A549 (cell line): Measurements from ENCODE around the gene XYLT1.

ENCODE experiments used
- CEBPB ChIP-seq, 2 experiments: fragments of >200 bp in 1 of 2; sonication (Bioruptor Twin) in 1 of 2; formaldehyde crosslinking in 1 of 2; IDR thresholded peaks; 2 replicates each; pipeline ENCODE4 v1.6.1; 2012 to 2016
- CHD4 ChIP-seq: fragments of 200-600 bp; sonication (generic); IDR thresholded peaks from 2 replicates; pipeline ENCODE4 v1.6.1; 2016; ENCODE audit warnings: antibody characterized with exemption, mild to moderate bottlenecking, borderline replicate concordance
- EP300 ChIP-seq, 2 experiments: fragments of >200 bp; sonication (Bioruptor Twin); formaldehyde crosslinking; IDR thresholded peaks; 2 replicates in 1 of 2; 3 replicates in 1 of 2; pipeline ENCODE4 v1.6.1; 2016 to 2017
- GATA3 ChIP-seq: IDR thresholded peaks from 2 replicates; pipeline ENCODE4 v1.6.1; 2012; ENCODE audit warnings: borderline replicate concordance
- JUNB ChIP-seq: fragments of >200 bp; sonication (Bioruptor Twin); formaldehyde crosslinking; IDR thresholded peaks from 2 replicates; pipeline ENCODE4 v1.6.1; 2016
- MAFK ChIP-seq: fragments of 450-650 bp; IDR thresholded peaks from 2 replicates; pipeline ENCODE4 v1.6.1; 2014; ENCODE audit not compliant: partially characterized antibody
- MAZ ChIP-seq: fragments of 150-350 bp; IDR thresholded peaks from 2 replicates; pipeline ENCODE4 v1.6.1; 2014; ENCODE audit warnings: antibody characterized with exemption, low read depth, low read length, borderline replicate concordance
- POLR2A ChIP-seq: IDR thresholded peaks from 2 replicates; pipeline ENCODE4 v1.6.1; 2012; ENCODE audit warnings: mild to moderate bottlenecking, low read length
- SMC3 ChIP-seq: fragments of >200 bp; sonication (Bioruptor Twin); formaldehyde crosslinking; IDR thresholded peaks from 3 replicates; pipeline ENCODE4 v1.6.1; 2018; ENCODE audit warnings: inconsistent platforms
- SREBF2 ChIP-seq: fragments of 450-650 bp; IDR thresholded peaks from 2 replicates; pipeline ENCODE4 v1.6.1; 2014; ENCODE audit warnings: mild to moderate bottlenecking, moderate library complexity
- TF ChIP-seq, protein P1 (sequence below): fragments of 250-450 bp; sonication (Bioruptor Pico); IDR thresholded peaks from 2 replicates; pipeline ENCODE4 v1.5.0; 2021; ENCODE audit warnings: mild to moderate bottlenecking, moderate library complexity, borderline replicate concordance
- TF ChIP-seq, protein P2 (sequence below): IDR thresholded peaks from 2 replicates; pipeline ENCODE4 v1.6.1; 2012
- TF ChIP-seq, protein P3 (sequence below): fragments of >200 bp; sonication (Bioruptor Twin); formaldehyde crosslinking; IDR thresholded peaks from 3 replicates; pipeline ENCODE4 v1.5.1; 2016

DNA sequence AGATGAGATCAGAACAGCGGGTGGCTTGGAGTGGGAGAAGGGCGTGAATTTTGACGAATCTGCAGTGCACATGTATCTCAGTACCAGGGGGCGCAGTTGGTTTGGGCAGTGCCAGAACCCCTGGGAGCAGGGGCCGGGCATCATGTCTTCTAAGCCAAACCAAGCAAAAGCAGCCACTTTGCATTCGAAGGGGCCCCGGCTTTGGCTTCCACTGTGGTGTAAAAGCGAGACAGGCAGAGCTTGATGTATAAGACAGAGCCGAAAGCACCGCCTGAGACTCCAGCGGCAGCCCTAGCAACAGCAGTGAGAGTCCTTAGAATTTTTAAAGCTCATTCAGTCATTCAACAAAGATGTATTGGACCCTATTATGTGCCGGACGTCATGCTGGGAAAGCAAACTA is 3.8 kb upstream of the XYLT1 start:
- TF ChIP-seq, protein P1, sequence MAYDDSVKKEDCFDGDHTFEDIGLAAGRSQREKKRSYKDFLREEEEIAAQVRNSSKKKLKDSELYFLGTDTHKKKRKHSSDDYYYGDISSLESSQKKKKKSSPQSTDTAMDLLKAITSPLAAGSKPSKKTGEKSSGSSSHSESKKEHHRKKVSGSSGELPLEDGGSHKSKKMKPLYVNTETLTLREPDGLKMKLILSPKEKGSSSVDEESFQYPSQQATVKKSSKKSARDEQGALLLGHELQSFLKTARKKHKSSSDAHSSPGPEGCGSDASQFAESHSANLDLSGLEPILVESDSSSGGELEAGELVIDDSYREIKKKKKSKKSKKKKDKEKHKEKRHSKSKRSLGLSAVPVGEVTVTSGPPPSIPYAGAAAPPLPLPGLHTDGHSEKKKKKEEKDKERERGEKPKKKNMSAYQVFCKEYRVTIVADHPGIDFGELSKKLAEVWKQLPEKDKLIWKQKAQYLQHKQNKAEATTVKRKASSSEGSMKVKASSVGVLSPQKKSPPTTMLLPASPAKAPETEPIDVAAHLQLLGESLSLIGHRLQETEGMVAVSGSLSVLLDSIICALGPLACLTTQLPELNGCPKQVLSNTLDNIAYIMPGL (CRISPR knock-in tag): no peak
- TF ChIP-seq, protein P2, sequence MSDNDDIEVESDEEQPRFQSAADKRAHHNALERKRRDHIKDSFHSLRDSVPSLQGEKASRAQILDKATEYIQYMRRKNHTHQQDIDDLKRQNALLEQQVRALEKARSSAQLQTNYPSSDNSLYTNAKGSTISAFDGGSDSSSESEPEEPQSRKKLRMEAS: no peak
- no peak for TF ChIP-seq JUNB
- no peak for TF ChIP-seq MAFK
- no peak for TF ChIP-seq CEBPB (IDR thresholded peaks at IDR 0.05)
- no peak for TF ChIP-seq SMC3
- TF ChIP-seq SREBF2: no peak
- no peak for TF ChIP-seq GATA3
- TF ChIP-seq, protein P3, sequence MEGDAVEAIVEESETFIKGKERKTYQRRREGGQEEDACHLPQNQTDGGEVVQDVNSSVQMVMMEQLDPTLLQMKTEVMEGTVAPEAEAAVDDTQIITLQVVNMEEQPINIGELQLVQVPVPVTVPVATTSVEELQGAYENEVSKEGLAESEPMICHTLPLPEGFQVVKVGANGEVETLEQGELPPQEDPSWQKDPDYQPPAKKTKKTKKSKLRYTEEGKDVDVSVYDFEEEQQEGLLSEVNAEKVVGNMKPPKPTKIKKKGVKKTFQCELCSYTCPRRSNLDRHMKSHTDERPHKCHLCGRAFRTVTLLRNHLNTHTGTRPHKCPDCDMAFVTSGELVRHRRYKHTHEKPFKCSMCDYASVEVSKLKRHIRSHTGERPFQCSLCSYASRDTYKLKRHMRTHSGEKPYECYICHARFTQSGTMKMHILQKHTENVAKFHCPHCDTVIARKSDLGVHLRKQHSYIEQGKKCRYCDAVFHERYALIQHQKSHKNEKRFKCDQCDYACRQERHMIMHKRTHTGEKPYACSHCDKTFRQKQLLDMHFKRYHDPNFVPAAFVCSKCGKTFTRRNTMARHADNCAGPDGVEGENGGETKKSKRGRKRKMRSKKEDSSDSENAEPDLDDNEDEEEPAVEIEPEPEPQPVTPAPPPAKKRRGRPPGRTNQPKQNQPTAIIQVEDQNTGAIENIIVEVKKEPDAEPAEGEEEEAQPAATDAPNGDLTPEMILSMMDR: no peak
- no peak for TF ChIP-seq MAZ
- no peak for TF ChIP-seq EP300 (IDR thresholded peaks at IDR 0.05)
- TF ChIP-seq POLR2A: no peak
- no peak for TF ChIP-seq CHD4
